ENCODE measurements around the gene DLGAP1.
A peak's percentile ranks its signal among the peaks of the same experiment; 100 is the strongest.

Gene DLGAP1

GRCh38 chr18:3663870-3664512, 791.1 kb downstream of the DLGAP1 start:
- no peak overlapping the region for H3K56ac ChIP-seq (ENCODE audit: low read length)
- no peak overlapping the region for H4K5ac ChIP-seq (ENCODE audit: low read length)
- DNase-seq, result no peak
- no peak overlapping the region for H2BK120ac ChIP-seq (ENCODE audit: low read depth, low read length)
- H2AK5ac ChIP-seq (ENCODE audit: low read length), result peak overlapping the region; percentile 79
- H3K36me3 ChIP-seq (ENCODE audit: control insufficient read depth, insufficient read depth, low read length), result no peaks in the 10 kb centered on the region
- H3K79me2 ChIP-seq (ENCODE audit: control insufficient read depth, insufficient read depth, low read length), result no peaks in the 10 kb centered on the region
- peak overlapping the region; percentile 45 for H3K27ac ChIP-seq (ENCODE audit: low read depth, low read length)
- no CpG with 5 or more reads among the region's 2 CpGs for WGBS (ENCODE audit: extremely low coverage, insufficient coverage, low lambda C conversion rate)
- H3K4me1 ChIP-seq (ENCODE audit: control insufficient read depth, low read depth, low read length), result peaks cover 5% of the 10 kb centered on the region
- H3K4me2 ChIP-seq (ENCODE audit: low read length), result no peak overlapping the region
- peak overlapping the region; percentile 44 for H3K4ac ChIP-seq (ENCODE audit: low read depth, low read length)
- no peak overlapping the region for H3K18ac ChIP-seq (ENCODE audit: low read length)
- H3K4me3 ChIP-seq (ENCODE audit: low read length), result no peak overlapping the region
- H2BK5ac ChIP-seq (ENCODE audit: low read length), result no peak overlapping the region
- no peaks in the 10 kb centered on the region for H3K27me3 ChIP-seq (ENCODE audit: insufficient read depth, low read length, poor library complexity)
- no peak overlapping the region for H3K9ac ChIP-seq (ENCODE audit: low read length)
- H3K79me1 ChIP-seq (ENCODE audit: low read length), result no peaks in the 10 kb centered on the region
- H3K23ac ChIP-seq (ENCODE audit: low read length), result no peak overlapping the region
- H2BK15ac ChIP-seq (replicated peaks; ENCODE audit: low read depth), result no peak overlapping the region
- no peak overlapping the region for H4K8ac ChIP-seq (ENCODE audit: low read depth, low read length)

GRCh38 chr18:3661989-3662388, 793.1 kb downstream of the DLGAP1 start:
- H3K18ac ChIP-seq (ENCODE audit: low read length), result no peak overlapping the region
- DNase-seq, result no peak
- no CpG with 5 or more reads among the region's 1 CpG for WGBS (ENCODE audit: extremely low coverage, insufficient coverage, low lambda C conversion rate)

GRCh38 chr18:3660739-3661515, 794.2 kb downstream of the DLGAP1 start:
- DNase-seq, result no peak
- H3K4me1 ChIP-seq (ENCODE audit: control insufficient read depth, low read depth, low read length), result peaks cover 3% of the 10 kb centered on the region
- H3K4me3 ChIP-seq (ENCODE audit: low read length), result no peak overlapping the region
- H3K4ac ChIP-seq (ENCODE audit: low read depth, low read length), result peak overlapping the region; percentile 67
- H2AK5ac ChIP-seq (ENCODE audit: low read length), result no peak overlapping the region
- no peak overlapping the region for H4K5ac ChIP-seq (ENCODE audit: low read length)
- no peak overlapping the region for H3K27ac ChIP-seq (ENCODE audit: low read depth, low read length)
- no CpG with 5 or more reads among the region's 4 CpGs for WGBS (ENCODE audit: extremely low coverage, insufficient coverage, low lambda C conversion rate)
- no peaks in the 10 kb centered on the region for H3K79me1 ChIP-seq (ENCODE audit: low read length)
- no peak overlapping the region for H3K9ac ChIP-seq (ENCODE audit: low read length)
- H2BK15ac ChIP-seq (replicated peaks; ENCODE audit: low read depth), result peak overlapping the region; percentile 85
- no peak overlapping the region for H2BK5ac ChIP-seq (ENCODE audit: low read length)
- H3K79me2 ChIP-seq (ENCODE audit: control insufficient read depth, insufficient read depth, low read length), result no peaks in the 10 kb centered on the region
- no peak overlapping the region for H3K18ac ChIP-seq (ENCODE audit: low read length)
- no peak overlapping the region for H2BK120ac ChIP-seq (ENCODE audit: low read depth, low read length)
- no peak overlapping the region for H3K23ac ChIP-seq (ENCODE audit: low read length)
- no peaks in the 10 kb centered on the region for H3K36me3 ChIP-seq (ENCODE audit: control insufficient read depth, insufficient read depth, low read length)
- no peaks in the 10 kb centered on the region for H3K27me3 ChIP-seq (ENCODE audit: insufficient read depth, low read length, poor library complexity)
- H4K8ac ChIP-seq (ENCODE audit: low read depth, low read length), result no peak overlapping the region
- H3K4me2 ChIP-seq (ENCODE audit: low read length), result no peak overlapping the region
- H3K56ac ChIP-seq (ENCODE audit: low read length), result no peak overlapping the region

More at GRCh38 chr18:3661989-3662388, 793.1 kb downstream of the DLGAP1 start:
- Histone ChIP-seq H4K5ac (ENCODE audit: low read length) (no peak overlapping the region), H2BK5ac (ENCODE audit: low read length) (no peak overlapping the region), H3K4me1 (ENCODE audit: control insufficient read depth, low read depth, low read length) (peaks cover 5% of the 10 kb centered on the region), H3K27ac (ENCODE audit: low read depth, low read length) (no peak overlapping the region), H2AK5ac (ENCODE audit: low read length) (no peak overlapping the region), H3K4me2 (ENCODE audit: low read length) (no peak overlapping the region), H2BK120ac (ENCODE audit: low read depth, low read length) (peak overlapping the region; percentile 61), H3K23ac (ENCODE audit: low read length) (no peak overlapping the region), H3K4ac (ENCODE audit: low read depth, low read length) (no peak overlapping the region), H3K79me1 (ENCODE audit: low read length) (no peaks in the 10 kb centered on the region), H2BK15ac (replicated peaks; ENCODE audit: low read depth) (no peak overlapping the region), H3K27me3 (ENCODE audit: insufficient read depth, low read length, poor library complexity) (no peaks in the 10 kb centered on the region), H3K56ac (ENCODE audit: low read length) (no peak overlapping the region), H3K36me3 (ENCODE audit: control insufficient read depth, insufficient read depth, low read length) (no peaks in the 10 kb centered on the region), H3K4me3 (ENCODE audit: low read length) (no peak overlapping the region), H3K79me2 (ENCODE audit: control insufficient read depth, insufficient read depth, low read length) (no peaks in the 10 kb centered on the region), H3K9ac (ENCODE audit: low read length) (no peak overlapping the region), H4K8ac (ENCODE audit: low read depth, low read length) (no peak overlapping the region)

- H3K36me3 ChIP-seq (ENCODE audit: control insufficient read depth, insufficient read depth, low read length), result no peaks in the 10 kb centered on the region
- H3K27me3 ChIP-seq (ENCODE audit: insufficient read depth, low read length, poor library complexity), result no peaks in the 10 kb centered on the region
- H2BK5ac ChIP-seq (ENCODE audit: low read length), result no peak overlapping the region
- H2BK15ac ChIP-seq (replicated peaks; ENCODE audit: low read depth), result no peak overlapping the region
- H3K18ac ChIP-seq (ENCODE audit: low read length), result no peak overlapping the region
- no peaks in the 10 kb centered on the region for H3K79me1 ChIP-seq (ENCODE audit: low read length)
- no peak overlapping the region for H3K56ac ChIP-seq (ENCODE audit: low read length)
- WGBS (ENCODE audit: extremely low coverage, insufficient coverage, low lambda C conversion rate), result no CpG with 5 or more reads among the region's 1 CpG
- no peak for DNase-seq
- H3K4me2 ChIP-seq (ENCODE audit: low read length), result no peak overlapping the region
- no peaks in the 10 kb centered on the region for H3K79me2 ChIP-seq (ENCODE audit: control insufficient read depth, insufficient read depth, low read length)
- H4K8ac ChIP-seq (ENCODE audit: low read depth, low read length), result no peak overlapping the region
- H3K4me1 ChIP-seq (ENCODE audit: control insufficient read depth, low read depth, low read length), result peaks cover 8% of the 10 kb centered on the region
- no peak overlapping the region for H3K4me3 ChIP-seq (ENCODE audit: low read length)
- H2BK120ac ChIP-seq (ENCODE audit: low read depth, low read length), result no peak overlapping the region
- H4K5ac ChIP-seq (ENCODE audit: low read length), result no peak overlapping the region
- no peak overlapping the region for H3K23ac ChIP-seq (ENCODE audit: low read length)
- no peak overlapping the region for H3K4ac ChIP-seq (ENCODE audit: low read depth, low read length)
- no peak overlapping the region for H2AK5ac ChIP-seq (ENCODE audit: low read length)
- no peak overlapping the region for H3K9ac ChIP-seq (ENCODE audit: low read length)
- H3K27ac ChIP-seq (ENCODE audit: low read depth, low read length), result no peak overlapping the region
Observed at GRCh38 chr18:3658529-3658928, 796.6 kb downstream of the DLGAP1 start.

GRCh38 chr18:3655254-3656050, 799.7 kb downstream of the DLGAP1 start:
- no peak overlapping the region for H4K5ac ChIP-seq (ENCODE audit: low read length)
- peak overlapping the region; percentile 4 for H3K18ac ChIP-seq (ENCODE audit: low read length)
- H3K4me3 ChIP-seq (ENCODE audit: low read length), result no peak overlapping the region
- peak overlapping the region; percentile 49 for H3K23ac ChIP-seq (ENCODE audit: low read length)
- H2BK120ac ChIP-seq (ENCODE audit: low read depth, low read length), result no peak overlapping the region
- H3K79me1 ChIP-seq (ENCODE audit: low read length), result no peaks in the 10 kb centered on the region
- no peak overlapping the region for H3K9ac ChIP-seq (ENCODE audit: low read length)
- peak overlapping the region; percentile 58 for H3K56ac ChIP-seq (ENCODE audit: low read length)
- H3K4me1 ChIP-seq (ENCODE audit: control insufficient read depth, low read depth, low read length), result peaks cover 8% of the 10 kb centered on the region
- DNase-seq, result no peak
- H3K27me3 ChIP-seq (ENCODE audit: insufficient read depth, low read length, poor library complexity), result no peaks in the 10 kb centered on the region
- peak overlapping the region; percentile 51 for H2BK5ac ChIP-seq (ENCODE audit: low read length)
- no peaks in the 10 kb centered on the region for H3K79me2 ChIP-seq (ENCODE audit: control insufficient read depth, insufficient read depth, low read length)
- WGBS (ENCODE audit: extremely low coverage, insufficient coverage, low lambda C conversion rate), result no CpG with 5 or more reads among the region's 15 CpGs
- H2BK15ac ChIP-seq (replicated peaks; ENCODE audit: low read depth), result peak overlapping the region; percentile 9
- H3K4me2 ChIP-seq (ENCODE audit: low read length), result no peak overlapping the region
- H3K27ac ChIP-seq (ENCODE audit: low read depth, low read length), result peak overlapping the region; percentile 26
- peak overlapping the region; percentile 88 for H2AK5ac ChIP-seq (ENCODE audit: low read length)
- peak overlapping the region; percentile 8 for H3K4ac ChIP-seq (ENCODE audit: low read depth, low read length)
- no peaks in the 10 kb centered on the region for H3K36me3 ChIP-seq (ENCODE audit: control insufficient read depth, insufficient read depth, low read length)
- H4K8ac ChIP-seq (ENCODE audit: low read depth, low read length), result no peak overlapping the region
